ENCODE results near the gene GPR32. TPM values are rescaled to one million over a fixed set of nuclear protein-coding genes. Genes with fewer than 3 reads are reported as not detected.
"Not testable (repeated sequence)": the region's sequence is repeated elsewhere in the genome, so short reads cannot be mapped to it uniquely, and the experiment has no call there.

GPR32 gene
- total RNA-seq, 6 experiments from 2014 or later, result not detected

DNA sequence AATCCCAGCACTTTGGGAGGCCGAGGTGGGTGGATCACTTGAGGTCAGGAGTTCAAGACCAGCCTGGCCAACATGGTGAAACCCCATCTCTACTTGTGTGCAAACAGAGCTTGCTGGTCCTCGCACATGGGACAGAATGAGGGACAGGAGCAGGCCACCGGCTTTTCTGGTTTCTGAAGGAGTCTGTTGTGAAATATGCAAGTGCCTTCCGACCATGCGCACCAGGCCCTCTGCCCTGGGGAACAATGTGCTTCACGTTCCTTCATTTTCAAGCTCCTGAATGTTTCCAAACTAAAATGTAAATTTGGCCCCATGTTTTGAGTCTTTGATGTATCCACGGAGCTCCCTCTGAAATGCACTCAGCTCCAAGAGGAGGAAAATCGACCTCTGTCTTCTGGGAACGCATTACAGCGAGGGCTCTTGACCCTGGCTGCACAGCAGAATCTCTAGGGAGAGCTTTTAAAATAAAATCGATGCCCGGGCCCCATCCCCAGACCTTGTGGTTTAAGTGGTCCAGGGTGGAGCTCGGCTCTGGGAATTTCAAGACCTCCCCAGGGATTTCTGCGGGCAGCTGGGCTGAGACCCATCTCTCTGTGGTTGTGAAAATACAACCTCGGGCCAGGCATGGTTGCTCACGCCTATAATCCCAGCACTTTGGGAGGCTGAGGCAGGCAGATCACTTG, 10.6 kb downstream of the GPR32 start:
- WGBS (ENCODE audit: insufficient coverage, low coverage, low lambda C conversion rate, missing lambda C conversion rate), result 48% methylated on average over 8 of the region's 16 CpGs
- no peak overlapping the region for H3K4me3 ChIP-seq
- DNase-seq, result no peak
- H3K27ac ChIP-seq, result no peak overlapping the region
- intact Hi-C loops (cut with DNase I), result loop anchor here (10.0 kb wide), 3 partner anchors 66 to 406 kb away; partner anchors contain the start of genes NR1H2 (in 1 of the 2) and SHANK1 (in 1 of the 2)
- TF ChIP-seq, protein P1, sequence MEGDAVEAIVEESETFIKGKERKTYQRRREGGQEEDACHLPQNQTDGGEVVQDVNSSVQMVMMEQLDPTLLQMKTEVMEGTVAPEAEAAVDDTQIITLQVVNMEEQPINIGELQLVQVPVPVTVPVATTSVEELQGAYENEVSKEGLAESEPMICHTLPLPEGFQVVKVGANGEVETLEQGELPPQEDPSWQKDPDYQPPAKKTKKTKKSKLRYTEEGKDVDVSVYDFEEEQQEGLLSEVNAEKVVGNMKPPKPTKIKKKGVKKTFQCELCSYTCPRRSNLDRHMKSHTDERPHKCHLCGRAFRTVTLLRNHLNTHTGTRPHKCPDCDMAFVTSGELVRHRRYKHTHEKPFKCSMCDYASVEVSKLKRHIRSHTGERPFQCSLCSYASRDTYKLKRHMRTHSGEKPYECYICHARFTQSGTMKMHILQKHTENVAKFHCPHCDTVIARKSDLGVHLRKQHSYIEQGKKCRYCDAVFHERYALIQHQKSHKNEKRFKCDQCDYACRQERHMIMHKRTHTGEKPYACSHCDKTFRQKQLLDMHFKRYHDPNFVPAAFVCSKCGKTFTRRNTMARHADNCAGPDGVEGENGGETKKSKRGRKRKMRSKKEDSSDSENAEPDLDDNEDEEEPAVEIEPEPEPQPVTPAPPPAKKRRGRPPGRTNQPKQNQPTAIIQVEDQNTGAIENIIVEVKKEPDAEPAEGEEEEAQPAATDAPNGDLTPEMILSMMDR (IDR thresholded peaks at IDR 0.05), result no peak
- TF ChIP-seq POLR2A (IDR thresholded peaks at IDR 0.05), result no peak
- H3K4me1 ChIP-seq, result no peaks in the 10 kb centered on the region
- H3K36me3 ChIP-seq, result no peaks in the 10 kb centered on the region
- no peak for ATAC-seq
- H3K27me3 ChIP-seq, result peaks cover 0 to 17% of the 10 kb centered on the region in 2 donors
- H3K9me3 ChIP-seq, result no peaks in the 10 kb centered on the region

DNA sequence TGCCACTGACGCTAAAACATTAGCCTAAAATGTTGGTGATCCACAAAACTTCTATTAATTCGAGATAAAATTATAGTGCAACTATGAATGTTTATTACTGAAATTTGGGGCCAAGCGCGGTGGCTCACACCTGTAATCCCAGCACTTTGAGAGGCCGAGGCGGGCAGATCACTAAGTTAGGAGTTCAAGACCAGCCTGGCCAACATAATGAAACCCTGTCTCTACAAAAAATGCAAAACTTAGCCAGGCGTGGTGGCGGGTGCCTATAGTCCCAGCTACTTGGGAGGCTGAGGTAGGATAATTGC, 13.5 kb downstream of the GPR32 start:
- ATAC-seq, H3K27me3 ChIP-seq, H3K36me3 ChIP-seq, H3K9me3 ChIP-seq, H3K4me1 ChIP-seq, H3K4me3 ChIP-seq, H3K27ac ChIP-seq, DNase-seq: not testable (repeated sequence)
- intact Hi-C loops (cut with DNase I), result loop anchor here (10.0 kb wide), 3 partner anchors 69 to 409 kb away; partner anchors contain the start of genes NR1H2 (in 1 of the 2) and SHANK1 (in 1 of the 2)
- 32% methylated on average over 7 of the region's 8 CpGs for WGBS (ENCODE audit: insufficient coverage, low coverage, low lambda C conversion rate, missing lambda C conversion rate)

- 80% methylated on average over 3 of the region's 3 CpGs for WGBS (ENCODE audit: insufficient coverage, low coverage, low lambda C conversion rate, missing lambda C conversion rate)
- ATAC-seq (no peak), DNase-seq (no peak)
- no peaks in the 10 kb centered on the region for H3K9me3 ChIP-seq
- no peak for TF ChIP-seq POLR2A (IDR thresholded peaks at IDR 0.05)
- H3K36me3 ChIP-seq, result no peaks in the 10 kb centered on the region
- no peaks in the 10 kb centered on the region for H3K4me1 ChIP-seq
- H3K27ac ChIP-seq, result no peak overlapping the region
- H3K27me3 ChIP-seq, result no peaks in the 10 kb centered on the region
- intact Hi-C loops (cut with DNase I), result loop anchor here (10.0 kb wide), 3 partner anchors 70 to 410 kb away; partner anchors contain the start of genes NR1H2 (in 1 of the 2) and SHANK1 (in 1 of the 2)
- H3K4me3 ChIP-seq, result no peak overlapping the region
Observed at GRCh38 chr19:50784710-50785109, 14.4 kb downstream of the GPR32 start.

DNA sequence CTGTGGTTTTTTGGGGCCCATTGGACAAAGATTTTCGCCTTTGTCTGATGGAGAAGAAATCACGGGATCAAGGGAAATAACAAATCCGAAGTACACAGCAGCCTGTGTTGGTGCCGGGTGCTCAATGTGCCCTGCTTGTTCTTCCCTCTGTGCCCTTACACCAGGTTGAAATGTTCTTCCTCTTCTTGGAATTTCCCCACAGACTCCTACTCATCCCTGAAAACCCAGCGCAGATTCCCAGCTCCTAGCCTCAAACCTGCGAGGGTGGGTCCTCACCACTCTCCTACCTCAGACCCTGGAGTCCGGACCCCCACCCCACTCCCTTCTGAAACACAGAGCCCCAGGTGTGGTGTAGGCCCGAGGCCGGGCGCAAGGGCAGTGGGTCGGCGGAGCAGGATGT, 15.1 kb downstream of the GPR32 start:
- ATAC-seq, result no peak
- no peaks in the 10 kb centered on the region for H3K9me3 ChIP-seq
- no peaks in the 10 kb centered on the region for H3K27me3 ChIP-seq
- H3K27ac ChIP-seq, result no peak overlapping the region
- no peak for DNase-seq
- H3K36me3 ChIP-seq, result no peaks in the 10 kb centered on the region
- no peak overlapping the region for H3K4me3 ChIP-seq
- TF ChIP-seq POLR2A (IDR thresholded peaks at IDR 0.05), result no peak
- TF ChIP-seq, protein P1 (IDR thresholded peaks at IDR 0.05), result no peak
- H3K4me1 ChIP-seq, result no peaks in the 10 kb centered on the region
- 70% methylated on average over 7 of the region's 12 CpGs for WGBS (ENCODE audit: insufficient coverage, low coverage, low lambda C conversion rate, missing lambda C conversion rate)
- intact Hi-C loops (cut with DNase I), result loop anchor here (10.0 kb wide), 3 partner anchors 71 to 411 kb away; partner anchors contain the start of genes NR1H2 (in 1 of the 2) and SHANK1 (in 1 of the 2)

GRCh38 chr19:50790396-50790795, 20.1 kb downstream of the GPR32 start, which contains the start of gene ACP4:
Gene ACP4 (plus strand): TSS chr19:50790415. CDS start chr19:50790415, 0 bp downstream.
- H3K27ac ChIP-seq, result no peak within 1 kb of the TSS
- H3K27me3 ChIP-seq, result no peaks in the 10 kb centered on the region
- DNase-seq (no peak), ATAC-seq (no peak)
- TF ChIP-seq, protein P1 (IDR thresholded peaks at IDR 0.05), result no peak
- TF ChIP-seq POLR2A (IDR thresholded peaks at IDR 0.05), result no peak
- no peak within 1 kb of the TSS for H3K4me3 ChIP-seq
- WGBS (ENCODE audit: insufficient coverage, low coverage, low lambda C conversion rate, missing lambda C conversion rate), result 88% methylated on average over 5 of the region's 15 CpGs
- intact Hi-C loops (cut with DNase I), result no loop called here
- no peaks in the 10 kb centered on the region for H3K4me1 ChIP-seq
- H3K9me3 ChIP-seq, result no peaks in the 10 kb centered on the region
- H3K36me3 ChIP-seq, result no peaks in the 10 kb centered on the region

Measured in right lobe of liver (tissue), 6 donors.